ENCODE results near the gene EML4. TPM values are rescaled to one million over a fixed set of nuclear protein-coding genes. Genes with fewer than 3 reads are reported as not detected.

The EML4 gene
- 17.0 and 18.2 TPM in 2 replicates for total RNA-seq

GRCh38 chr2:42169100-42169873, at the start of gene EML4:
Gene EML4 (plus strand): TSS chr2:42169353. CDS start chr2:42169612, 259 bp downstream.

GRCh38 chr2:42360890-42361727, 192.0 kb downstream of the EML4 start, which contains the start of gene COX7A2L:
Gene COX7A2L (minus strand): TSS chr2:42361217. CDS start chr2:42361161, 56 bp downstream.

Other genes starting within 250 kb of the EML4 start
- gene PKDCC, start 121.3 kb upstream of the EML4 start, total RNA-seq = not detected in 2 replicates
- gene COX7A2L, start 191.9 kb downstream of the EML4 start, total RNA-seq = 174 and 250 TPM in 2 replicates